ENCODE data around the gene FAM151B. TPM values are rescaled to one million over a fixed set of nuclear protein-coding genes. Genes with fewer than 3 reads are reported as not detected.

The FAM151B gene
- total and polyA plus RNA-seq, 2 of the 13 experiments (the other 11 are each of a cell fraction or from before 2014, with no cell fraction given) = 0.61 to 1.0 TPM

DNA sequence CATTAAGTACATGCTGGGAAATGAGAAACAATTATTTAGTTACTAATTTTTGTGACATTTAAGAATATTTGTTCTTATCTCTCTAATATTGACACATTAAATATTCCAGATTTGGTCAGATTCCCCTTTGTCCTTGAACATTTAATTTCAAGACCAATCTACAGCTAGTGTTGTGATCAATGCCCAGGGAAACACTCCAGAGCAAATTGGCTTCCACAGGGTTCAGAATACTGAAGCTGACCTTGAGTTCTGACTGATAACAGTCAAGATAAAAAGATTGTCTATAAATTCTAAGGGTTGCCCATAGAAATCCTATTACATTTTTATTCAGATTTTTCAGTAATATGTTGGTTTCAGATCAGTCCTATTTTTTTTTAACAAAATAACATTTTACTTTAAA, 48.7 kb upstream of the FAM151B start:
- no peaks in the 10 kb centered on the region for H3K4me1 ChIP-seq (ENCODE audit: insufficient read depth, low read length)
- TF ChIP-seq, protein P1, sequence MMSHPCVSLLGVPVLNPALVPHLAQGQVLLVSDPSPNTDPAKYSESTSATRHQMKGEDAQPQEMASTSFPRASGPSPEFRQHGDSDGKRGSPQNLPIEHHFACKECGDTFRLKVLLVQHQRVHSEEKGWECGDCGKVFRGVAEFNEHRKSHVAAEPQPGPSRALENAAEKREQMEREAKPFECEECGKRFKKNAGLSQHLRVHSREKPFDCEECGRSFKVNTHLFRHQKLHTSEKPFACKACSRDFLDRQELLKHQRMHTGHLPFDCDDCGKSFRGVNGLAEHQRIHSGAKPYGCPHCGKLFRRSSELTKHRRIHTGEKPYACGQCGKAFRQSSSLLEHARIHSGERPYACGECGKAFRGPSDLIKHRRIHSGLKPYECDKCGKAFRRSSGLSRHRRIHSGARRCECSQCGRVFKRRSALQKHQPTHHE (CRISPR knock-in tag; IDR thresholded peaks at IDR 0.05; ENCODE audit: borderline replicate concordance) = no peak
- TF ChIP-seq SMAD1 (CRISPR knock-in tag; IDR thresholded peaks at IDR 0.05; ENCODE audit: borderline replicate concordance, low read depth) (no peak), RFX3 (CRISPR knock-in tag; IDR thresholded peaks at IDR 0.05) (no peak), FOXM1 (CRISPR knock-in tag; IDR thresholded peaks at IDR 0.05) (no peak), NCOR1 (IDR thresholded peaks at IDR 0.05; ENCODE audit: borderline replicate concordance, low read length) (no peak), ZNF850 (CRISPR knock-in tag; conservative IDR thresholded peaks at IDR 0.05) (no peak), MYC (CRISPR knock-in tag; IDR thresholded peaks at IDR 0.05; ENCODE audit: borderline replicate concordance) (no peak), NR2F1 (CRISPR knock-in tag; IDR thresholded peaks at IDR 0.05) (no peak), ZNF264 (CRISPR knock-in tag; IDR thresholded peaks at IDR 0.05) (no peak), SIX4 (CRISPR knock-in tag; IDR thresholded peaks at IDR 0.05) (no peak), SAP130 (CRISPR knock-in tag; IDR thresholded peaks at IDR 0.05; ENCODE audit: low read depth) (no peak)
- TF ChIP-seq, protein P2, sequence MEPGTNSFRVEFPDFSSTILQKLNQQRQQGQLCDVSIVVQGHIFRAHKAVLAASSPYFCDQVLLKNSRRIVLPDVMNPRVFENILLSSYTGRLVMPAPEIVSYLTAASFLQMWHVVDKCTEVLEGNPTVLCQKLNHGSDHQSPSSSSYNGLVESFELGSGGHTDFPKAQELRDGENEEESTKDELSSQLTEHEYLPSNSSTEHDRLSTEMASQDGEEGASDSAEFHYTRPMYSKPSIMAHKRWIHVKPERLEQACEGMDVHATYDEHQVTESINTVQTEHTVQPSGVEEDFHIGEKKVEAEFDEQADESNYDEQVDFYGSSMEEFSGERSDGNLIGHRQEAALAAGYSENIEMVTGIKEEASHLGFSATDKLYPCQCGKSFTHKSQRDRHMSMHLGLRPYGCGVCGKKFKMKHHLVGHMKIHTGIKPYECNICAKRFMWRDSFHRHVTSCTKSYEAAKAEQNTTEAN (CRISPR knock-in tag; conservative IDR thresholded peaks at IDR 0.05) = no peak
- TF ChIP-seq, protein P3, sequence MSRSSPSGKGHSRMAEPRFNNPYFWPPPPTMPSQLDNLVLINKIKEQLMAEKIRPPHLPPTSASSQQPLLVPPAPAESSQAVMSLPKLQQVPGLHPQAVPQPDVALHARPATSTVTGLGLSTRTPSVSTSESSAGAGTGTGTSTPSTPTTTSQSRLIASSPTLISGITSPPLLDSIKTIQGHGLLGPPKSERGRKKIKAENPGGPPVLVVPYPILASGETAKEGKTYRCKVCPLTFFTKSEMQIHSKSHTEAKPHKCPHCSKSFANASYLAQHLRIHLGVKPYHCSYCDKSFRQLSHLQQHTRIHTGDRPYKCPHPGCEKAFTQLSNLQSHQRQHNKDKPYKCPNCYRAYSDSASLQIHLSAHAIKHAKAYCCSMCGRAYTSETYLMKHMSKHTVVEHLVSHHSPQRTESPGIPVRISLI (CRISPR knock-in tag; IDR thresholded peaks at IDR 0.05; ENCODE audit: borderline replicate concordance) = no peak
- TF ChIP-seq, protein P4, sequence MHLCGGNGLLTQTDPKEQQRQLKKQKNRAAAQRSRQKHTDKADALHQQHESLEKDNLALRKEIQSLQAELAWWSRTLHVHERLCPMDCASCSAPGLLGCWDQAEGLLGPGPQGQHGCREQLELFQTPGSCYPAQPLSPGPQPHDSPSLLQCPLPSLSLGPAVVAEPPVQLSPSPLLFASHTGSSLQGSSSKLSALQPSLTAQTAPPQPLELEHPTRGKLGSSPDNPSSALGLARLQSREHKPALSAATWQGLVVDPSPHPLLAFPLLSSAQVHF (CRISPR knock-in tag; IDR thresholded peaks at IDR 0.05) = no peak
- TF ChIP-seq, protein P5, sequence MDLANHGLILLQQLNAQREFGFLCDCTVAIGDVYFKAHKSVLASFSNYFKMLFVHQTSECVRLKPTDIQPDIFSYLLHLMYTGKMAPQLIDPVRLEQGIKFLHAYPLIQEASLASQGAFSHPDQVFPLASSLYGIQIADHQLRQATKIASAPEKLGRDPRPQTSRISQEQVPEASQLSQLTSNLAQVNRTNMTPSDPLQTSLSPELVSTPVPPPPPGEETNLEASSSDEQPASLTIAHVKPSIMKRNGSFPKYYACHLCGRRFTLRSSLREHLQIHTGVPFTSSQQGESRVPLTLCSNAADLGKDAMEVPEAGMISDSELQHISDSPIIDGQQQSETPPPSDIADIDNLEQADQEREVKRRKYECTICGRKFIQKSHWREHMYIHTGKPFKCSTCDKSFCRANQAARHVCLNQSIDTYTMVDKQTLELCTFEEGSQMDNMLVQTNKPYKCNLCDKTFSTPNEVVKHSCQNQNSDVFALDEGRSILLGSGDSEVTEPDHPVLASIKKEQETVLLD (CRISPR knock-in tag; IDR thresholded peaks at IDR 0.05; ENCODE audit: low read depth) = no peak

More for the DNA sequence above, 48.7 kb upstream of the FAM151B start:
- CTCF ChIA-PET (ENCODE audit: low intra/inter-chr PET ratio, low total read pairs) = no interaction called here
- H3K9ac ChIP-seq (ENCODE audit: insufficient read depth, low read depth, low read length) = no peak overlapping the region
- no peaks in the 10 kb centered on the region for H3K9me3 ChIP-seq (ENCODE audit: low read length)
- no peaks in the 10 kb centered on the region for H4K20me1 ChIP-seq (ENCODE audit: insufficient read depth, low read length)
- no peak for DNase-seq (ENCODE audit: low spot score)
- ATAC-seq = no peak
- H2AFZ ChIP-seq (ENCODE audit: low read length) = no peak overlapping the region
- no peaks in the 10 kb centered on the region for H3K79me2 ChIP-seq (ENCODE audit: insufficient read depth, low read length)
- peaks cover 2 to 42% of the 10 kb centered on the region in 2 experiments; a peak in 4 of 5 replicates for H3K36me3 ChIP-seq (replicated peaks in 1 of 2; ENCODE audit: control insufficient read depth in 1 of 2, insufficient read depth in 2 of 2, low read length in 2 of 2)
- POLR2A ChIA-PET = no interaction called here
- no peak overlapping the region for H3K27ac ChIP-seq (ENCODE audit: extremely low read length, insufficient read depth, low read length)
- intact Hi-C loops (cut with micrococcal nuclease; ENCODE audit: unreplicated experiment) (no loop called here), in situ Hi-C loops (cut with HindIII; ENCODE audit: extremely low pct_ligation_motif_present, low pct_unique_long_range_greater_than_20kb) (no loop called here)
- no TSS peak for BruUV-seq (replicated peaks)
- H3K4me3 ChIP-seq (replicated peaks in 1 of 3; ENCODE audit: insufficient read depth in 1 of 3, low read depth in 2 of 3, low read length in 3 of 3) = no peak overlapping the region
- H3K27me3 ChIP-seq (ENCODE audit: control insufficient read depth in 1 of 2, insufficient read depth in 2 of 2, low read length in 2 of 2) = no peaks in the 10 kb centered on the region
- FAIRE-seq = no peak
- H3K4me2 ChIP-seq (ENCODE audit: low read depth, low read length) = no peak overlapping the region

Measured in HepG2 (cell line).